ENCODE measurements around the gene TBC1D26. TPM values are rescaled to one million over a fixed set of nuclear protein-coding genes. Genes with fewer than 3 reads are reported as not detected.
"Not testable (repeated sequence)": the region's sequence is repeated elsewhere in the genome, so short reads cannot be mapped to it uniquely, and the experiment has no call there.

Gene TBC1D26
- total RNA-seq, 1 donor, result not detected

DNA sequence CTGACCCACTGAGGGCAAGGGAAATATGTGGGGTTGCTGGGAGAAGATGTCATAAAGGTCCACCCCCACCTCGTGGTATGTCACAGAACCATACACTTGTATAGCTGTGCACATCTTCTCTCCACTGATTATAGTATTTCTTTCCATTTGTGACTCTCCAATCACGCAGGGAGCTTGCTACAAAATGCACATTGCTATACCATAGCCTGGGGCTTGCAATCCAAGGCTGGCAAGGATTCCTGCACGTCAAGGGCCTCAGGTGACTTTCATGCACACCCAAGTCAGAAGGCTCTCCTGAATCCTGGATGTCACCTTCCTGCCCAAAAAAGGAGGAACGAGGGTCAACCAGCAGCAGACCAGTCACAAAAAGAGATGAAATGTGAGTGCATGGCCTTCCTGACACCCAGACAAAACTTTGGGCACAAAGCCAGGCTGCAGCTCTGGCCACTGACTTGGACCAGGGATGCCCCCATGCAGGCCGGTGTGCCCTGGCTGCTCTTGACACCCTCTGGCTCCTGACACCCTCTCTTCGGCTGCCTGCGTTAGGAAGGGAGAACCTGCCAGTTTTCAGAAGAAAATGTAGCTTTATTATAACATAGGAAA, 12.1 kb downstream of the TBC1D26 start:
- no peak overlapping the region for H3K4me3 ChIP-seq (ENCODE audit: low read depth, low read length)
- TF ChIP-seq, protein P1, sequence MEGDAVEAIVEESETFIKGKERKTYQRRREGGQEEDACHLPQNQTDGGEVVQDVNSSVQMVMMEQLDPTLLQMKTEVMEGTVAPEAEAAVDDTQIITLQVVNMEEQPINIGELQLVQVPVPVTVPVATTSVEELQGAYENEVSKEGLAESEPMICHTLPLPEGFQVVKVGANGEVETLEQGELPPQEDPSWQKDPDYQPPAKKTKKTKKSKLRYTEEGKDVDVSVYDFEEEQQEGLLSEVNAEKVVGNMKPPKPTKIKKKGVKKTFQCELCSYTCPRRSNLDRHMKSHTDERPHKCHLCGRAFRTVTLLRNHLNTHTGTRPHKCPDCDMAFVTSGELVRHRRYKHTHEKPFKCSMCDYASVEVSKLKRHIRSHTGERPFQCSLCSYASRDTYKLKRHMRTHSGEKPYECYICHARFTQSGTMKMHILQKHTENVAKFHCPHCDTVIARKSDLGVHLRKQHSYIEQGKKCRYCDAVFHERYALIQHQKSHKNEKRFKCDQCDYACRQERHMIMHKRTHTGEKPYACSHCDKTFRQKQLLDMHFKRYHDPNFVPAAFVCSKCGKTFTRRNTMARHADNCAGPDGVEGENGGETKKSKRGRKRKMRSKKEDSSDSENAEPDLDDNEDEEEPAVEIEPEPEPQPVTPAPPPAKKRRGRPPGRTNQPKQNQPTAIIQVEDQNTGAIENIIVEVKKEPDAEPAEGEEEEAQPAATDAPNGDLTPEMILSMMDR (IDR thresholded peaks at IDR 0.05; ENCODE audit: insufficient read depth, low read length), result no peak
- no peak for DNase-seq (ENCODE audit: low read depth)

DNA sequence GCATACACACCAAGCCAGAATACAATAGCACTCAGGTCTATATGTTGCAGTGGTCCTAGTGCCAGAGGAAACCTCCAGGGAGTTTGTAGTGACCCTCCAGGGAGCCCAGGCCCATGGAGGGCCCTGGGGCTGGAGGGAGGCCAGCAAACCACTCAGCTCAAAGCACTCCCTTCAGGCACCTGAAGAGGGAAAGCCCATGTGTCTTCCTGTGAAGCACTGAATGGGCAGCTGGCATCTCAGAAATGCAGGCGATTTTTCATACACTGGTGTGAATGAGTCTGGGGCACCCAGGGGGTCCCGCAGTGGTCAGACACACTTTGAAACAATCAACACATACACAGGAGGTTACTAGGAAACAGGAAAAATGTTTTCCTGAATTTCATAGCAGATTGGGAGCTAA, 12.8 kb downstream of the TBC1D26 start:
- TF ChIP-seq, protein P1 (IDR thresholded peaks at IDR 0.05; ENCODE audit: insufficient read depth, low read length), result no peak
- H3K4me3 ChIP-seq (ENCODE audit: low read depth, low read length), result no peak overlapping the region
- DNase-seq (ENCODE audit: low read depth), result no peak

DNA sequence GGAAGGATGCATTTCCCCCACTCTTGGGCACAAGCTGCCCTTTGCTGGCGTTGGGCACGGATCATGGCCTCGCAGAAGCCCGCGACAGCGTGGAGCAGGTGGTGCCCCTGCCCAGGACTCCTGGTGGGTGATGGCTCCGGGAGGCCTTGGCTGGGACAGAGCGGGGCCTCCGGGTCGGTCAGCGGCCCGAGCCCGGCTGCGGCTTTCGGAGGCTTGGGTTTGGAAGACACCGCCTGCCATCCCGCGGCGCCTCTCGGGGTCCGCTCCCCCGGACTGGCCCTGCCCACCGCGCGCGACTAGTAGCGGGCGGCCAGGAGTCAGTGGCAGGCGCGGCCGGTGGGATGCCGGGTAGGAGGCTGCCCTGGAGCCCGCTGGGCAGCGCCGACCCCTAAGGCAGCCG, 17.3 kb downstream of the TBC1D26 start:
- DNase-seq (ENCODE audit: low read depth); H3K4me3 ChIP-seq (ENCODE audit: low read depth, low read length): not testable (repeated sequence)

DNA sequence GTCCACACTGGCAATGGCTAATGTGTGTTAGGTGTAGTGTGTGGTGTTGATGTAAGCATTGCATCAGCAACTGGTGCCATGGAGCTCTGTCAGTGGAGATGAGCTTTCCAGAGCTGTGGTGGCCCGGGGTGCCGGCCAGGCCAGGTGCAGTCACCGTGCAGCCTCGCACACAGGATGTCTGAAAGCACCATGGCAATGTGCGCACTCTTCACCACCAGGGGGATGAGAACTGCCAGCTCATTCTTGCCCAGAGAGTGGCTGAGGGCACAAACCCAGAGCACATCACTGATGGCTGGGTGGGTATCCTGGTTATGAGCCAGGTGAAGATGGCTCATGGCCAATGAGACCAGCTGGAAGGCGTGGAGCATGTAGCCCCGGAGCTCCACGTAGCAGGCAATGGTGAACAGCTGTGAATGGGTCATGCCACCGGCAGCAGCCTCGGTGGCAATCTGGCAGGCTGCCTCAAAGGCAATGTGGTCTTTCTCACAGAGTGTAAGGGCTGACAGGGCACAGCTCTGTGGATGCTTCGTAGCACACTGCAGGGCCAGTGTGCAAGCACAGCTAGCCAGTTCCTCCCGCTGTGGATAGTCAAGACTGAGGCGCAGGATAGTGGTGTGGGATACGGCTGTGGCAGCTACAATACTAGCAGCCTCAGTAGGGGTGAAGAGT, 36.9 kb downstream of the TBC1D26 start:
- DNase-seq (ENCODE audit: low read depth); H3K4me3 ChIP-seq (ENCODE audit: low read depth, low read length): not testable (repeated sequence)

DNA sequence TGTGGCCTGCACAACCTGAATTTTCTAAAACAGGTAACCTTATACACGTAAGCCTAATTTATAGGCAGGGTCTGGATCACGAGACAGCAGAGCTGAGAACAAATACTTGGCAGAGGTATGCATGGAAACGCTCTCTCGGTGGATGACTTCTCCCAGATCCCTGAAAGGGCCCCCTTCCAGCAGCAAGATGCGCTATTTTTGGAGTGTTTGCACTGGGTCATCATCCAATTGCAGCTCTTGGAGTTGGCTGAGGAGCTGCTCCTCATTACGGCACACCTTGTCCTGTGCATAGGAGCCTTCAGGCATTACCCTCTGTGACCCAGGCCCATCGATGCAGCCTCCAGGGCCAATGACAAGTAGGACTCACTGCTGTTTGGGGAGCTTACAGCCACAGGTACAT, 38.6 kb downstream of the TBC1D26 start:
- not testable (repeated sequence) for DNase-seq (ENCODE audit: low read depth); H3K4me3 ChIP-seq (ENCODE audit: low read depth, low read length)

DNA sequence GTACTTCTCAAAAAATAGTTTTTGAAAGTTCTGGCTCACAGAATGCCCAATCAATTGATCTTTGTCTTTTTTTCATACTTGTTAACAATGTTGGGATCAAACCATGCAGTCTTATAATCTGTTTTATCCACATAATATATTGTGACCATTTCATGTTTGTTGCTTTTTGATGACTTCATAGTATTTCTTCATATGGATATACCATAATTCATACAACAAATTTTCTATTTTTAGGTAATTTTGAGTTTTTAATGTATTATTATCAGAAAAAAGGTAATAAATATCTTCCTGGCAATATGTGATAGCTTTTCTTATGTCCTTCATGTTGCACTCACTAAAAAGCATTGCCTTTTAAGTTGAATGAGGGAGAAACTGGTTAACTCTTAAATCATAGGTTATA, 44.8 kb downstream of the TBC1D26 start:
- DNase-seq (ENCODE audit: low read depth), result no peak
- TF ChIP-seq, protein P1 (IDR thresholded peaks at IDR 0.05; ENCODE audit: insufficient read depth, low read length), result no peak
- no peak overlapping the region for H3K4me3 ChIP-seq (ENCODE audit: low read depth, low read length)

DNA sequence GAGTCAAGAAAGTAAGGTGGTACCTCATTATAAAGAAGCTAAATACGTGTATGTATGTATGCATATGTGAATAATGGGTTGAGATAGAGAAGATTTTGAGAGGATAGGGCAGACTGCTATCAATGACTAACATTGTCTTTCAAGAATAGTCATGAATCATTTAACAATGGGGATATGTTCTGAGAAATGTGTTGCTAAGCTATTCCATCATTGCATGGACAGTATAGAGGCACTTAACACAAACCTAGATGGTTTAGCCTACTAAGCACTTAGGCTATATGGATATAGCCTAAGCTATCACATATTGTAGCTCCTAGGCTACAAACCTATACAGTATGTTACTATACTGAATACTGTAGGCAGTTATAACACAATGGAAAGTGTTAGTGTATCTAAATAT, 45.2 kb downstream of the TBC1D26 start:
- no peak overlapping the region for H3K4me3 ChIP-seq (ENCODE audit: low read depth, low read length)
- no peak for DNase-seq (ENCODE audit: low read depth)
- TF ChIP-seq, protein P1 (IDR thresholded peaks at IDR 0.05; ENCODE audit: insufficient read depth, low read length), result no peak

DNA sequence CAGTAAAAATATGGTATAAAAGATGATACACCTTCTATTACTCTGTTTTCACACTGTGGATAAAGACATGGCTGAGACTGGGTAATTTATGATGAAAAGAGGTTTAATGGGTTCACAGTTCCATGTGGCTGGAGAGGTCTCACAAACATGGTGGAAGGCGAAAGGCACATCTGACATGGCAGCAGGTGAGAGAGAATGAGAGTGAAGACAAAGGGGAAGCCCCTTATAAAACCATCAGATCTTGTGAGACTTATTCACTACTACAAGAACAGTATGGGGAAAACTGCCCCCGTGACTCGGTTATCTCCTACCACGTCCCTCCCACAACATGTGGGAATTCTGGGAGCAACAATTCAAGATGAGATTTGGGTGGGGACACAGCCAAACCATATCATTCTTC, 45.6 kb downstream of the TBC1D26 start:
- no peak for DNase-seq (ENCODE audit: low read depth)
- TF ChIP-seq, protein P1 (IDR thresholded peaks at IDR 0.05; ENCODE audit: insufficient read depth, low read length), result no peak
- no peak overlapping the region for H3K4me3 ChIP-seq (ENCODE audit: low read depth, low read length)

Measured in fibroblast of the aortic adventitia (primary cell).